WTC11 (cell line): Measurements from ENCODE around the gene FBXO47. TPM values are rescaled to one million over a fixed set of nuclear protein-coding genes. Genes with fewer than 3 reads are reported as not detected.

Source experiments
- ATAC-seq: fragments of 200-7000 bp; cut with Tn5 transposase; 2 replicates; pipeline ENCODE4 v1.10.0; 2021; ENCODE audit warnings: mild to moderate bottlenecking, moderate library complexity
- CTCF ChIA-PET: fragments of 300-600 bp; sonication (Branson Sonifier 250); formaldehyde crosslinking; loops from one replicate; lab custom pipeline; 2021; ENCODE audit warnings: antibody characterized with exemption; lab: Charles Lee
- POLR2A ChIA-PET: fragments of 350-600 bp; sonication (Branson Sonifier 250); formaldehyde crosslinking; loops from one replicate; lab custom pipeline; 2021; ENCODE audit warnings: antibody characterized with exemption; lab: Charles Lee
- DNase-seq: peaks from one replicate; pipeline ENCODE4 v3.0.0; 2021; ENCODE audit warnings: low spot score
- H3K27ac Mint-ChIP-seq: 2 replicates; pipeline ENCODE4 v1.8.0; 2021; ENCODE audit warnings: mixed read lengths
- H3K27me3 Mint-ChIP-seq: 2 replicates; pipeline ENCODE4 v1.8.0; 2021; ENCODE audit warnings: low read depth, mild to moderate bottlenecking, moderate library complexity, mixed read lengths
- H3K36me3 Mint-ChIP-seq: 2 replicates; pipeline ENCODE4 v1.8.0; 2021; ENCODE audit warnings: mixed read lengths
- H3K4me1 Mint-ChIP-seq: 2 replicates; pipeline ENCODE4 v1.8.0; 2022; ENCODE audit warnings: mixed read lengths
- H3K4me3 Mint-ChIP-seq: 2 replicates; pipeline ENCODE4 v1.8.0; 2021; ENCODE audit warnings: mild to moderate bottlenecking, moderate library complexity, mixed read lengths
- H3K9me3 Mint-ChIP-seq: 2 replicates; pipeline ENCODE4 v1.8.0; 2021; ENCODE audit warnings: mixed read lengths
- ARID4B ChIP-seq: sonication (generic); formaldehyde crosslinking; IDR thresholded peaks from 2 replicates; pipeline ENCODE4 v1.8.0; 2023; ENCODE audit warnings: missing genetic modification reagents, mild to moderate bottlenecking, borderline replicate concordance
- CBFB ChIP-seq: sonication (generic); formaldehyde crosslinking; IDR thresholded peaks from 2 replicates; pipeline ENCODE4 v1.8.1; 2022; ENCODE audit warnings: mild to moderate bottlenecking, low read depth, missing genetic modification reagents
- CREM ChIP-seq: sonication (generic); formaldehyde crosslinking; IDR thresholded peaks from 2 replicates; pipeline ENCODE4 v1.8.1; 2022; ENCODE audit warnings: mild to moderate bottlenecking, missing genetic modification reagents, moderate library complexity
- CTCF ChIP-seq: fragments of 200-600 bp; IDR thresholded peaks from 2 replicates; pipeline ENCODE4 v1.8.0; 2022; ENCODE audit warnings: antibody characterized with exemption
- E2F1 ChIP-seq: sonication (generic); formaldehyde crosslinking; IDR thresholded peaks from 2 replicates; pipeline ENCODE4 v1.8.0; 2022; ENCODE audit warnings: mild to moderate bottlenecking, missing genetic modification reagents
- E2F5 ChIP-seq: sonication (generic); formaldehyde crosslinking; IDR thresholded peaks from 2 replicates; pipeline ENCODE4 v1.8.1; 2022; ENCODE audit warnings: mild to moderate bottlenecking, moderate library complexity, missing genetic modification reagents
- EMX1 ChIP-seq: fragments of 250-450 bp; sonication (Bioruptor Pico); IDR thresholded peaks from 2 replicates; pipeline ENCODE4 v1.8.0; 2021; ENCODE audit warnings: mild to moderate bottlenecking
- GABPB1 ChIP-seq: sonication (generic); formaldehyde crosslinking; IDR thresholded peaks from 2 replicates; pipeline ENCODE4 v1.8.1; 2023; ENCODE audit warnings: mild to moderate bottlenecking, missing genetic modification reagents
- IRF2 ChIP-seq: sonication (generic); formaldehyde crosslinking; IDR thresholded peaks from 2 replicates; pipeline ENCODE4 v1.8.0; 2022; ENCODE audit warnings: low read depth, missing genetic modification reagents, borderline replicate concordance
- KAT7 ChIP-seq: sonication (generic); formaldehyde crosslinking; IDR thresholded peaks from 2 replicates; pipeline ENCODE4 v1.8.1; 2023; ENCODE audit warnings: missing genetic modification reagents, mild to moderate bottlenecking, borderline replicate concordance
- RORB ChIP-seq: fragments of 250-450 bp; sonication (Bioruptor Pico); IDR thresholded peaks from 2 replicates; pipeline ENCODE4 v1.9.0; 2021; ENCODE audit warnings: mild to moderate bottlenecking
- SMAD3 ChIP-seq: sonication (generic); formaldehyde crosslinking; IDR thresholded peaks from 2 replicates; pipeline ENCODE4 v1.8.0; 2022; ENCODE audit warnings: missing genetic modification reagents, mild to moderate bottlenecking, borderline replicate concordance
- TEAD4 ChIP-seq: sonication (generic); formaldehyde crosslinking; IDR thresholded peaks from 2 replicates; pipeline ENCODE4 v1.8.0; 2022; ENCODE audit warnings: mild to moderate bottlenecking, missing genetic modification reagents
- USF2 ChIP-seq: sonication (generic); formaldehyde crosslinking; IDR thresholded peaks from 2 replicates; pipeline ENCODE4 v1.8.1; 2023; ENCODE audit warnings: mild to moderate bottlenecking, missing genetic modification reagents, moderate library complexity
- ZMAT4 ChIP-seq: fragments of 250-450 bp; sonication (Bioruptor Pico); IDR thresholded peaks from 2 replicates; pipeline ENCODE4 v1.9.0; 2021; ENCODE audit warnings: mild to moderate bottlenecking
- ZNF281 ChIP-seq: sonication (generic); formaldehyde crosslinking; IDR thresholded peaks from 2 replicates; pipeline ENCODE4 v1.8.0; 2023; ENCODE audit warnings: mild to moderate bottlenecking, missing genetic modification reagents
- ZSCAN18 ChIP-seq: fragments of 250-450 bp; sonication (Bioruptor Pico); IDR thresholded peaks from 2 replicates; pipeline ENCODE4 v2.1.2; 2022; ENCODE audit warnings: mild to moderate bottlenecking, moderate library complexity
- total RNA-seq: library from RNA; stranded (reverse); gene quantifications from 3 replicates; pipeline ENCODE4 v1.2.3, GENCODE V29; 2021

The FBXO47 gene
- total RNA-seq, 1 experiment from 2014 or later, result not detected

- H3K4me3 Mint-ChIP-seq, result no peak overlapping the region
- TF ChIP-seq TEAD4, result no peak
- no peak for TF ChIP-seq E2F5 (CRISPR knock-in tag)
- TF ChIP-seq ZSCAN18, result no peak
- TF ChIP-seq IRF2 (CRISPR knock-in tag), result no peak
- TF ChIP-seq GABPB1 (CRISPR knock-in tag), result peak; percentile 30; the same call in 1 of the 2 replicates
- TF ChIP-seq, all 79 proteins: peak for 1
- no peaks in the 10 kb centered on the region for H3K27me3 Mint-ChIP-seq
- DNase-seq (no peak), ATAC-seq (no peak)
- H3K9me3 Mint-ChIP-seq, result no peaks in the 10 kb centered on the region
- H3K4me1 Mint-ChIP-seq, result peaks cover 29% of the 10 kb centered on the region
- POLR2A ChIA-PET, result no interaction called here
- no peaks in the 10 kb centered on the region for H3K36me3 Mint-ChIP-seq
- CTCF ChIA-PET, result interaction anchor here (1.3 to 3.3 kb wide), 5 partner anchors 31 to 159 kb away, joined by 3 to 14 read pairs (median 6); partner anchors contain the start of gene ARL5C
- H3K27ac Mint-ChIP-seq, result no peak overlapping the region; the same call in 1 of the 2 replicates
Measured at GRCh38 chr17:39014795-39015545, 47.8 kb upstream of the FBXO47 start.

- Mint-ChIP-seq H3K27ac (no peak overlapping the region; the same call in 1 of the 2 replicates), H3K36me3 (no peaks in the 10 kb centered on the region), H3K9me3 (no peaks in the 10 kb centered on the region), H3K4me1 (peaks cover 35% of the 10 kb centered on the region), H3K27me3 (no peaks in the 10 kb centered on the region; the same call in 1 of the 2 replicates), H3K4me3 (no peak overlapping the region)
- no peak for DNase-seq
- TF ChIP-seq ZNF281 (no peak), CREM (CRISPR knock-in tag) (no peak), USF2 (CRISPR knock-in tag) (no peak), SMAD3 (CRISPR knock-in tag) (no peak), ARID4B (no peak), E2F1 (CRISPR knock-in tag) (no peak), ZMAT4 (CRISPR knock-in tag) (no peak), CTCF (no peak), KAT7 (no peak), IRF2 (CRISPR knock-in tag) (no peak), EMX1 (CRISPR knock-in tag) (no peak), CBFB (no peak), RORB (CRISPR knock-in tag) (no peak)
- no peak for ATAC-seq
- ChIA-PET POLR2A (no interaction called here), CTCF (interaction anchor here (1.3 to 3.3 kb wide), 5 partner anchors 31 to 160 kb away, joined by 3 to 14 read pairs (median 6); partner anchors contain the start of gene ARL5C)
Measured at GRCh38 chr17:39014044-39014794, 47.0 kb upstream of the FBXO47 start.
